HepG2 (cell line): ENCODE results near the gene ADGRG4.

Experiments
- MYC ChIP-seq: sonication (generic); formaldehyde crosslinking; IDR thresholded peaks from 2 replicates; pipeline ENCODE4 v1.9.0; 2021; ENCODE audit warnings: missing genetic modification reagents, borderline replicate concordance
- ZBTB44 ChIP-seq: sonication (generic); formaldehyde crosslinking; IDR thresholded peaks from 2 replicates; pipeline ENCODE4 v1.4.0; 2020; ENCODE audit warnings: missing genetic modification reagents

- TF ChIP-seq MYC (CRISPR knock-in tag) (no peak), ZBTB44 (no peak)
These were observed 79.4 kb downstream of the ADGRG4 start for GRCh38 chrX:136380010-136380769.
